ENCODE data around the gene SHMT1.

- TF ChIP-seq FOSL2 (IDR thresholded peaks at IDR 0.05) (no peak), FOSL2 (CRISPR knock-in tag; IDR thresholded peaks at IDR 0.05) (no peak), POLR2A (IDR thresholded peaks at IDR 0.05; ENCODE audit: low read length) (no peak), RFX5 (IDR thresholded peaks at IDR 0.05) (no peak), ESRRA (IDR thresholded peaks at IDR 0.05; ENCODE audit: borderline replicate concordance, low read length) (no peak)
- TF ChIP-seq, protein P1, sequence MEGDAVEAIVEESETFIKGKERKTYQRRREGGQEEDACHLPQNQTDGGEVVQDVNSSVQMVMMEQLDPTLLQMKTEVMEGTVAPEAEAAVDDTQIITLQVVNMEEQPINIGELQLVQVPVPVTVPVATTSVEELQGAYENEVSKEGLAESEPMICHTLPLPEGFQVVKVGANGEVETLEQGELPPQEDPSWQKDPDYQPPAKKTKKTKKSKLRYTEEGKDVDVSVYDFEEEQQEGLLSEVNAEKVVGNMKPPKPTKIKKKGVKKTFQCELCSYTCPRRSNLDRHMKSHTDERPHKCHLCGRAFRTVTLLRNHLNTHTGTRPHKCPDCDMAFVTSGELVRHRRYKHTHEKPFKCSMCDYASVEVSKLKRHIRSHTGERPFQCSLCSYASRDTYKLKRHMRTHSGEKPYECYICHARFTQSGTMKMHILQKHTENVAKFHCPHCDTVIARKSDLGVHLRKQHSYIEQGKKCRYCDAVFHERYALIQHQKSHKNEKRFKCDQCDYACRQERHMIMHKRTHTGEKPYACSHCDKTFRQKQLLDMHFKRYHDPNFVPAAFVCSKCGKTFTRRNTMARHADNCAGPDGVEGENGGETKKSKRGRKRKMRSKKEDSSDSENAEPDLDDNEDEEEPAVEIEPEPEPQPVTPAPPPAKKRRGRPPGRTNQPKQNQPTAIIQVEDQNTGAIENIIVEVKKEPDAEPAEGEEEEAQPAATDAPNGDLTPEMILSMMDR (IDR thresholded peaks at IDR 0.05), result no peak
- TF ChIP-seq, protein P2, sequence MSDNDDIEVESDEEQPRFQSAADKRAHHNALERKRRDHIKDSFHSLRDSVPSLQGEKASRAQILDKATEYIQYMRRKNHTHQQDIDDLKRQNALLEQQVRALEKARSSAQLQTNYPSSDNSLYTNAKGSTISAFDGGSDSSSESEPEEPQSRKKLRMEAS (IDR thresholded peaks at IDR 0.05), result no peak
Observed at GRCh38 chr17:18368946-18369345, 5.6 kb upstream of the SHMT1 start.
